Stimulated activated CD4-positive, alpha-beta T cell treated with anti-CD3 and anti-CD28 coated beads, Interleukin-12 subunit alpha, Interleukin-12 subunit beta, amount 100 ng/mL, for 48 hours (primary cell): ENCODE data around the gene CHST8.

ENCODE experiments used
- DNase-seq, 3 donors: peaks; one replicate each; pipeline ENCODE4 v3.0.0-alpha.2; 2020; ENCODE audit warnings: low read depth in 2 of 3, low spot score in 1 of 3

The CHST8 gene

GRCh38 chr19:33713194-33713593 is 91.4 kb downstream of the CHST8 start:
- DNase-seq, result no peak

DNA sequence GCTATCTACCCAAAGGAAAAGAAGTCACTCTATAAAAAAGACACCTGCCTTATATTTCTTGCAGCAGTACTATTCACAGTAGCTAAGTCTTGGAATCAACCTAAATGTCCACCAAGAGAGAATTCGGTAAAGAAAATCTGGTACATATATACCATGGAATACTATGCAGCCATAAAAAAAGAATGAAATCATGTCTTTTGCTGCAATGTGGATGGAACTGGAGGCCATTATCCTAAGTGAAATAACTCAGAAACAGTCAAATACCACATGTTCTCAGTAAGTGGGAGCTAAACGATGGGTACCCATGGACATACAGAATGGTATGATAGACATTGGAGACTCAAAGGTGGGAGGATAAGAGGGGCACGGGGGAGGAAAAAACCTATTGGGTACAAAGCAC is 92.4 kb downstream of the CHST8 start:
- no peak for DNase-seq

DNA sequence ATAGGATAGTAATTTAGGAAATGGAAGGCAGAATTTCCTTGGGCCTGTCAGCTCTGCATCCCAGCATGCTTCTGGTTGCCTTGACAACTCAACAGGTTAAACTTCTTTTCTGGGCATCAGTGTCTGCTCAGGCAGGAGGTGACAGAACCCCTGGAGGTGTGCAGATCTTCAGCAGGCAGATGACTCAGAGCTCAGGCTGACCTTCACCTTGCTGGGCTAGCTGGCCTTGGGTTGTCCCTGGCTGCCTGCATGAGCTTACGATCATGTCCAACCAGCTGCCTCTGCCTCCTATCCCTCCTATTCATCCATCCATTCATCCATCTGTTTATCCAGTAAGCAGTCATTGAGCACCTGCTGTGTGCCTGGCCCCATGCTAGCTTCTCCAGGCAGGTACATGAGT is 93.7 kb downstream of the CHST8 start:
- no peak for DNase-seq

DNA sequence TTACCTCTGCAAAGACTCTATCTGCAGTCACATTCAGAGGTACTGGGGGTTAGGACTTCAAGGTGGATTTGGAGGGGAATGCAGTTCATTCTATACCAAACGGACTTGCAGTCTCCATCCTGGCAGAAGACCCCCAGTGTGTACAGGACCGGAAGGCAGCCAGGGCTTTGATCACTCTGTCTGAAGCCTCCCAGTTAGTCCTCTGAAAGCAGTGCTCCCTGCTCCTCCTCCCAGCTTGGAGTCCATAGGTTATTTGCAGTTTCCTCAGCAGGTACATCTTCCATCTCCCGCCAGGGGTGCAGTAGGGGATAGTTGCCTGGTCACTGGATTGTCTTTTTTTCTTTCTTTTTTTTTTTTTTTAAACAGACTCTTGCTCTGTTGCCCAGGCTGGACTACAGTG is 96.1 kb downstream of the CHST8 start:
- no peak for DNase-seq

GRCh38 chr19:33718651-33719254 is 97.0 kb downstream of the CHST8 start:
- DNase-seq, result no peak

- DNase-seq, result no peak
These were observed 97.8 kb downstream of the CHST8 start for GRCh38 chr19:33719366-33720154.

- DNase-seq, result no peak
These were observed 98.4 kb downstream of the CHST8 start for GRCh38 chr19:33720155-33720493.

DNA sequence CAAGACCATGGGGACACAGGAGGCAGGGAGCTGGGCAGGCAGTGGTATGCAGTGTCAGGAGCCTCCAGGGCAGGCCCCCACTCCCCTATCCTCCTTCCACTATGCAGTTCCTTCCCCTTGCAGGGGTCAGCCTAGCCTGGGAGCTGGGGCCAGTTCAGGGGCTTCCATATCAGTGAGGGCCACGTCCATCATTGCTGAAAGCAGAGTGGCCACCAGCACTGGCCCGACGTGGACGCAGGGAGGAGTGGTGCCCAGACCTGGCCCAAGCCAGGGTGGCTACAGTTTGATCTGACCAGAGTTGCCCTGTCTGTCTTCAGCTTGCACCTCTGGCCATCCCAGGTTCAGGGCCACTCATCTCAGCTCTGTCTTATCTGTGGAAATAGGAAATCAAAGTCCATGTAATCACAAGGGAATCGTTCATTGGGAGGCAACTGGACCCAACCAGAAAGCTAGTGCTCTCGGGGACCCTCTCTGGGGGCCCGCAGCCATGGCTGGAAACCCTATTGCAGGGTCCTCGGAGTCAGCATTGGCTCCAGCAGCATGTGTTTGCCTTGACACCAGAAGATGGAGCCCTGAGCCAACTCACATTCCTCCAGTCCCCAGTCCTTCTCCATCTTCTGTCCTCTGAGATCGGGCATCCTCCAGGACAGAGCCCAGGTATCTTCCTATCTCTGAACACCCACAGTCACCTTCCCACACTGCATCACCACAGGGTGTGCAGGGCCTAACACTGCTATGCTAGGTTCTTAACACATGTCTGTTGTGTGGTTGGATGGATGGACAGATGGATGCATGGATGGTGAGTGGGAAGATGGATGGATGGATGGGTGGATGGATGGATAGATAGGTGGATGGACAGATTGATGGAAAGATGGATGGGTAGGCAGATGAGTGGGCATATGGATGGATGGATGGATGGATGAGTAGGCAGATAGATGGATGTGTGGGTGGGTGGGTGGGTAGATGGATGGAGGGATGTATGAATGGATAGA is 99.2 kb downstream of the CHST8 start:
- DNase-seq, result no peak

DNA sequence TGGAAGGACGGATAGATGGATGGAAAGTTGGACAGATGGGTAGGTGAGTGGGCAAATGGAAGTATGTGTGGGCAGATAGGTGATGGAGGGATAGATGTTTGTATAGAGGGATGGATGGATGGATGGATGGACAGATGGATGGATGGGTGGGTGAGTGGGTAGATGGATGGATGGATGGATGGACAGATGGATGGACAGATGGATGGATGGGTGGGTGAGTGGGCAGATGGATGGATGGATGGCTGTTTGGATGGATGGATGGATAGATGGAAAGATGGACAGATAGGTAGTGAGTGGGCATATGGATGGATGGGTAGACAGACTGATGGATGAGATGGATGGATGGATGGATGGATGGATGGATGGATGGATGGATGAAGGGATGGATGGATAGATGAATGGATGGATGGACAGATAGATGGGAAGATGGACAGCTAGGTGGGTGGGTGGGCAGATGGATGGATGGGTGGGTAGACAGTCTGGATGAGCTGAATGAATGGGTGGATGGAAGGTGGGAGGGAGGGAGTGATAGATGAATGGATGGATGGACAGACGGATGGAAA is 100.1 kb downstream of the CHST8 start:
- no peak for DNase-seq

DNA sequence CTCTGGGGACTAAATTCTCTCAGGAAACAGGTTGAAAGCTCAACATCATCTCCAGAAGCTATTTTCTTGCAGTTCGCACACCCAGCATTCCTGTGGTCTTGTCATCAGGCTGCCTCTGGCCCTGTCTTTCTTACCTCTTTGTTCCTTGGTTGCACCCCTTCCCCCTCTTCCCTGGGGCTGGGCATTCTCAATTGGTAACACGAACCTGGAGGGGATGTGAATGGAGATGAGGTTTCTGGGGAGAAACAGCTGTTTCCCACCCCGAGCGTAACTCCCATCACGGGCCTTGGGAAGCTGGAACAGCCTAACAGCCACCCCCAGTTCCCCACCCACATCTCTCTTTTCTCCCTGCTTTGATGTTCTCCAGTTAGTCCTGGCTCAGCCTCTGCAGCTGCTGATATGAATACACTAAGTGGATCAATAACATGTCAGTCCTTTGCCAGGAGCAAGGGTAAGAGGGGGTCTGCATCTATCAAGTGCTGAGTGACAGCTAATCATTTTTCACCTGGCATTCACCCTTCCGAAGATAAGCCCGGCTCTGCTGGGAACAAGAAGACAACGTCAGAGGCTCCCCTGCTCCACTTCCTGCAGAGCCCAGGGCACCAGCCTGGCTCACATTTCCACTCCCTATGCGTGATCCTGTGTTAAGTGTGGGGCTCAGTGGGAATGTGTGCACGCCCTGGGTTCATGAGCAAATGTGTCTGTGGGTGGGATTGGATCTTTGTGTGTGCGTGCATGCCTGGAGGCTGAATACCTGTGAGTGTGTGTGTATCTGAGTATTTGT is 100.9 kb downstream of the CHST8 start:
- DNase-seq, result no peak

GRCh38 chr19:33723512-33723911 is 101.8 kb downstream of the CHST8 start:
- no peak for DNase-seq

DNA sequence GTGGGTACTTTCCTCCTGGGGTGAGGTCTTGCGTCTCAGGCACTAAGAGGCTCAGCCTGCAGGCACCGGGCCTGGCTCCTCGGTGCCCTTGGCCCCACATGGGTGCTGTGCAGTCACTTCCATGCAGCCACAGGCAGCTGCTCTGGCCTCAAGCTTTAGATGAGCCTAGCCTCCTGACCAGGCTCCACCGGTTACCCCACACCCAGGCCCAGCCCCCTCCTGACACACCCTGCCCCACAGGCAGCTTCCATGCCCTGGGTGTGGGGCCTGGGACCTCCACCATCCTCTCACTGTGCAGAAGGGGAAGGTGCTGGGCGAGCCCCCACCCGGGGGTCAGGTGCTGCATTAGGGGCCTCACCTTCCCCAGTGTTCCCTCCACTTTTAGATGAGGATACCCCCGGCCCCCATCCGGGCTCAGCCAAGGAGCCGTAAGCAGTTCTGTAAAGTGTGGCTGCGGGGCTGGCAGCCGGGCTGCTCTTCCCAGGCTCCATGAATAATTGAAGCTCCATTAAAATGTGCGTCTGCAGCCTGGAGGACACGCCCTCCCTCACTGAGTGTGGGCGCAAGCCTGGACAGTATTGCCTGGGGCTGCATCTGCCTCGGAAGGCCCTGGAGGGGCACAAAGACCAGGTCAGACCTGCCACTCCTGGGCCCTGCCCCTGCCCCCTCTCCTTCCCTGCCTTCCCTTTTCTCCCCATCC is 102.4 kb downstream of the CHST8 start:
- no peak for DNase-seq

- no peak for DNase-seq
These were observed 102.9 kb downstream of the CHST8 start for GRCh38 chr19:33724721-33725060.

GRCh38 chr19:33725567-33725966 is 103.8 kb downstream of the CHST8 start:
- DNase-seq, result no peak

- DNase-seq, result no peak
These were observed 105.0 kb downstream of the CHST8 start for GRCh38 chr19:33726756-33727155.

GRCh38 chr19:33727331-33727998 is 105.7 kb downstream of the CHST8 start:
- DNase-seq, result no peak

- no peak for DNase-seq
These were observed 106.4 kb downstream of the CHST8 start for GRCh38 chr19:33728141-33728540.

GRCh38 chr19:33730858-33731607 is 109.3 kb downstream of the CHST8 start:
- DNase-seq, result no peak

DNA sequence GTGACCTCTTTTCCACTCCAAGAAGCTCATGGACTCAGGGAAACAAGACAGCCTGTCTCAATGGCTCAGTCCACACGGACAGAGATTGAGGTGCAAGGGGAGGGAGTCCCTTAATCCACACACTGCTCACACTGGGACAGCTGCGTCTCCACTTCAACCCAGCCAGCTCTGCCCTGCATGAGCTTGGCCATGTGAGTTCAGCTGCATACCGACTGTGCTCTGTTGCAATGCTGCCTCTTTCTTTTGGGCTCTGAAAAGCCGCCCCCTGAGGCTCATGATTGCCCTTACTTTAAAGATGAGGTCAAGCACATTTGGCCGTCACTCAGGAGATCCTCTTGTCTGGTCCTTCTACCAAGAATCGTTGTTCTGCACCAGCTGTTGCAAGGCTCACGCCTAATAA is 110.1 kb downstream of the CHST8 start:
- DNase-seq, result no peak
